GM19467 (cell line): ENCODE results near the gene PDHX.
"Not testable (repeated sequence)": the region's sequence is repeated elsewhere in the genome, so short reads cannot be mapped to it uniquely, and the experiment has no call there.

Source experiments
- ATAC-seq: cut with Tn5 transposase; IDR thresholded peaks from one replicate; pipeline ENCODE4 v1.9.1; 2021; ENCODE audit warnings: mild to moderate bottlenecking, moderate library complexity; ENCODE audit not compliant: unreplicated experiment

Gene PDHX

GRCh38 chr11:34916015-34916842, at the start of gene PDHX, which contains the start of gene APIP:
PDHX (plus strand) TSS chr11:34916618; CDS start chr11:34916656, 38 bp downstream.
APIP (minus strand) TSS chr11:34916379; CDS start chr11:34916284, 95 bp downstream.
- ATAC-seq, result peak; percentile 88

GRCh38 chr11:34869425-34869824, 47.0 kb upstream of the PDHX start:
- no peak for ATAC-seq

GRCh38 chr11:34870548-34871196, 45.7 kb upstream of the PDHX start:
- no peak for ATAC-seq

- no peak for ATAC-seq
These were observed 42.2 kb upstream of the PDHX start for GRCh38 chr11:34874202-34874601.

GRCh38 chr11:34877375-34877975, 38.9 kb upstream of the PDHX start:
- no peak for ATAC-seq

GRCh38 chr11:34881900-34882299, 34.5 kb upstream of the PDHX start:
- no peak for ATAC-seq

- no peak for ATAC-seq
These were observed 29.8 kb upstream of the PDHX start for GRCh38 chr11:34886609-34887008.

- no peak for ATAC-seq
These were observed 29.2 kb upstream of the PDHX start for GRCh38 chr11:34887260-34887659.

GRCh38 chr11:34890089-34890488, 26.3 kb upstream of the PDHX start:
- no peak for ATAC-seq

- no peak for ATAC-seq
These were observed 25.6 kb upstream of the PDHX start for GRCh38 chr11:34890812-34891211.

- no peak for ATAC-seq
These were observed 24.8 kb upstream of the PDHX start for GRCh38 chr11:34891611-34892010.

- ATAC-seq, result no peak
These were observed 23.0 kb upstream of the PDHX start for GRCh38 chr11:34893416-34893815.

GRCh38 chr11:34896191-34896590, 20.2 kb upstream of the PDHX start:
- ATAC-seq, result not testable (repeated sequence)

GRCh38 chr11:34897171-34897870, 19.1 kb upstream of the PDHX start:
- no peak for ATAC-seq

- no peak for ATAC-seq
These were observed 17.9 kb upstream of the PDHX start for GRCh38 chr11:34898474-34898873.

- no peak for ATAC-seq
These were observed 16.8 kb upstream of the PDHX start for GRCh38 chr11:34899633-34900016.

GRCh38 chr11:34904421-34904955, 11.9 kb upstream of the PDHX start:
- ATAC-seq, result no peak

GRCh38 chr11:34905666-34906065, 10.8 kb upstream of the PDHX start:
- no peak for ATAC-seq

- no peak for ATAC-seq
These were observed 8.4 kb upstream of the PDHX start for GRCh38 chr11:34907934-34908593.

GRCh38 chr11:34909415-34909814, 7.0 kb upstream of the PDHX start:
- ATAC-seq, result no peak
